Central memory CD4-positive, alpha-beta T cell (primary cell): ENCODE data around the gene GJD4.

Experiments used
- DNase-seq: peaks from one replicate; pipeline ENCODE4 v3.0.0; 2022

GJD4 gene

GRCh38 chr10:35579116-35579515, 26.0 kb upstream of the GJD4 start:
- no peak for DNase-seq

GRCh38 chr10:35579726-35580422, 25.3 kb upstream of the GJD4 start:
- no peak for DNase-seq

GRCh38 chr10:35580423-35580770, 24.7 kb upstream of the GJD4 start:
- DNase-seq = no peak

GRCh38 chr10:35581655-35582054, 23.5 kb upstream of the GJD4 start:
- no peak for DNase-seq

- DNase-seq = no peak
Observed at GRCh38 chr10:35584946-35585345, 20.2 kb upstream of the GJD4 start.

GRCh38 chr10:35585356-35585755, 19.8 kb upstream of the GJD4 start:
- DNase-seq = no peak

GRCh38 chr10:35585903-35586535, 19.1 kb upstream of the GJD4 start:
- no peak for DNase-seq

GRCh38 chr10:35588836-35589235, 16.3 kb upstream of the GJD4 start:
- DNase-seq = no peak

- DNase-seq = no peak
Observed at GRCh38 chr10:35592441-35592840, 12.7 kb upstream of the GJD4 start.

GRCh38 chr10:35594115-35595079, 10.7 kb upstream of the GJD4 start:
- no peak for DNase-seq

- DNase-seq = no peak
Observed at GRCh38 chr10:35595106-35595505, 10.0 kb upstream of the GJD4 start.

- no peak for DNase-seq
Observed at GRCh38 chr10:35598379-35598778, 6.8 kb upstream of the GJD4 start.

- no peak for DNase-seq
Observed at GRCh38 chr10:35600193-35600592, 4.9 kb upstream of the GJD4 start.

GRCh38 chr10:35606430-35606829, 1.3 kb downstream of the GJD4 start:
- no peak for DNase-seq

- DNase-seq = no peak
Observed at GRCh38 chr10:35607475-35608327, 2.6 kb downstream of the GJD4 start.

GRCh38 chr10:35608328-35608672, 3.2 kb downstream of the GJD4 start:
- DNase-seq = no peak

GRCh38 chr10:35611750-35612149, 6.6 kb downstream of the GJD4 start:
- DNase-seq = no peak

GRCh38 chr10:35612385-35613106, 7.4 kb downstream of the GJD4 start:
- DNase-seq = no peak

- no peak for DNase-seq
Observed at GRCh38 chr10:35613107-35613440, 7.9 kb downstream of the GJD4 start.

- no peak for DNase-seq
Observed at GRCh38 chr10:35613597-35614226, 8.6 kb downstream of the GJD4 start.

- DNase-seq = no peak
Observed at GRCh38 chr10:35614312-35614711, 9.2 kb downstream of the GJD4 start.
